Superior temporal gyrus (tissue), 1 donor: ENCODE data around the gene SUMF2.
"Not testable (repeated sequence)": the region's sequence is repeated elsewhere in the genome, so short reads cannot be mapped to it uniquely, and the experiment has no call there.

ENCODE experiments used
- DNase-seq: peaks from one replicate; pipeline ENCODE4 v3.0.0-alpha.2; 2016; ENCODE audit errors: extremely low spot score

SUMF2 gene

GRCh38 chr7:56062382-56062781 is 1.7 kb upstream of the SUMF2 start:
- no peak for DNase-seq

- DNase-seq, result no peak
Measured at GRCh38 chr7:56063500-56063881, 595 bp upstream of the SUMF2 start.

- DNase-seq, result not testable (repeated sequence)
Measured at GRCh38 chr7:56066376-56066775, 2.3 kb downstream of the SUMF2 start.

GRCh38 chr7:56074371-56074791 is 10.3 kb downstream of the SUMF2 start:
- peak; percentile 90 for DNase-seq

GRCh38 chr7:56077681-56078080 is 13.6 kb downstream of the SUMF2 start:
- DNase-seq, result no peak

- DNase-seq, result no peak
Measured at GRCh38 chr7:56078196-56078595, 14.1 kb downstream of the SUMF2 start.

- peak; percentile 86 for DNase-seq
Measured at GRCh38 chr7:56079450-56080185, 15.5 kb downstream of the SUMF2 start.

GRCh38 chr7:56080726-56081435 is 16.8 kb downstream of the SUMF2 start:
- DNase-seq, result not testable (repeated sequence)

- no peak for DNase-seq
Measured at GRCh38 chr7:56081626-56082340, 17.7 kb downstream of the SUMF2 start.

- DNase-seq, result peak; percentile 75
Measured at GRCh38 chr7:56083150-56083785, 19.2 kb downstream of the SUMF2 start.

GRCh38 chr7:56086761-56087160 is 22.7 kb downstream of the SUMF2 start:
- no peak for DNase-seq

- no peak for DNase-seq
Measured at GRCh38 chr7:56087445-56087844, 23.4 kb downstream of the SUMF2 start.

GRCh38 chr7:56091591-56091990 is 27.5 kb downstream of the SUMF2 start:
- DNase-seq, result peak; percentile 27

GRCh38 chr7:56092388-56092787 is 28.3 kb downstream of the SUMF2 start:
- not testable (repeated sequence) for DNase-seq

GRCh38 chr7:56092789-56093531 is 28.9 kb downstream of the SUMF2 start, which contains the start of gene PHKG1:
Gene PHKG1, minus strand, starts transcription at chr7:56092952. Its CDS starts 4,011 bp downstream, at chr7:56088941.
- peak; percentile 84 for DNase-seq

GRCh38 chr7:56097700-56098099 is 33.6 kb downstream of the SUMF2 start:
- DNase-seq, result no peak

GRCh38 chr7:56098187-56099008 is 34.3 kb downstream of the SUMF2 start:
- DNase-seq, result not testable (repeated sequence)

GRCh38 chr7:56099653-56100052 is 35.6 kb downstream of the SUMF2 start:
- no peak for DNase-seq

GRCh38 chr7:56104138-56104537 is 40.1 kb downstream of the SUMF2 start:
- DNase-seq, result not testable (repeated sequence)

- no peak for DNase-seq
Measured at GRCh38 chr7:56105508-56105907, 41.4 kb downstream of the SUMF2 start.
